ENCODE results near the gene NCOA7. TPM values are rescaled to one million over a fixed set of nuclear protein-coding genes. Genes with fewer than 3 reads are reported as not detected.
"Not testable (repeated sequence)": the region's sequence is repeated elsewhere in the genome, so short reads cannot be mapped to it uniquely, and the experiment has no call there.

NCOA7 gene
- total RNA-seq, 1 donor = 14.8 TPM

- H3K4me3 ChIP-seq (ENCODE audit: low read length) = no peak overlapping the region
- H3K9me3 ChIP-seq (ENCODE audit: low read depth, low read length) = no peaks in the 10 kb centered on the region
- peaks cover 9% of the 10 kb centered on the region for H3K4me1 ChIP-seq (ENCODE audit: insufficient read depth, low read length)
- no peaks in the 10 kb centered on the region for H3K27me3 ChIP-seq (ENCODE audit: insufficient read depth, low read length)
These were observed 173.1 kb downstream of the NCOA7 start for GRCh38 chr6:125963817-125964216.

GRCh38 chr6:125966569-125966968, 175.8 kb downstream of the NCOA7 start:
- H3K9me3 ChIP-seq (ENCODE audit: low read depth, low read length) = no peaks in the 10 kb centered on the region
- no peaks in the 10 kb centered on the region for H3K4me1 ChIP-seq (ENCODE audit: insufficient read depth, low read length)
- H3K4me3 ChIP-seq (ENCODE audit: low read length) = no peak overlapping the region
- H3K27me3 ChIP-seq (ENCODE audit: insufficient read depth, low read length) = no peaks in the 10 kb centered on the region

DNA sequence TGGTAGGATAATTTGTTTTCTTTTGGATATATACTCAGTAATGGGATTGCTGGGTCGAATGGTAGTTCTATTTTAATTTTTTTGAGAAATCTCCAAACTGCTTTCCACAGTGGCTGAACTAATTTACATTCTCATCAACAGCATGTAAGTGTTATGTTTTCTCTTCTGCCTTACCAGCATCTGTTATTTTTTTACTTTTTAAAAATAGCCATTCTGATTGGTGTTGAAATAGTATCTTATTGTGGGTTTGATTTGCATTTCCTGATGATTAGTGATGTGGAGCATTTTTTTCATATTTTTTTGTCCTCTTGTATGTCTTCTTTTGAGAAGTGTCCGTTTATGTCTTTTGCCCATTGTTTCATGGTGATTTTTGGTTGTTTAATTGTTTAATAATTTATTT, 177.7 kb downstream of the NCOA7 start:
- Histone ChIP-seq H3K27me3 (ENCODE audit: insufficient read depth, low read length) (no peaks in the 10 kb centered on the region), H3K9me3 (ENCODE audit: low read depth, low read length) (no peaks in the 10 kb centered on the region)

DNA sequence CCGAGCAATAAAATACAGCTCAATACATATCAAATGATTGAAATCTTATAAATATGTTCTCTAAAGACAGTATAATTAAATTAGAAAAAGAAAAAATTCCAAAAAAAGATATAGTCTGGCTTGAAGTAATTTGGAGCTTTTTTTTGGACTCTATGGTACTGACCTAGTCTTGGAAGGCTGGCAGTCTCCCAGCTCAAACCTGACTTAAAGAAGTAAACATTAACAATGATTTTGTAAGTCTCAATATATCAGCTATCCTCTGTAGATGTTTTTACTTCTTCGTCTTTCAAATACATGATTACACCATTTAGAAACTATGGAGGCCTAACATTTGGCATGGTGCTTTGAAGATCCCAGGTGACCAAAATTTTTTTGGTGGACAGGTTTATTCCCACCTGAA, 180.0 kb downstream of the NCOA7 start:
- H3K27me3 ChIP-seq (ENCODE audit: insufficient read depth, low read length) = no peaks in the 10 kb centered on the region
- no peak overlapping the region for H3K4me3 ChIP-seq (ENCODE audit: low read length)
- H3K9me3 ChIP-seq (ENCODE audit: low read depth, low read length) = no peaks in the 10 kb centered on the region
- H3K4me1 ChIP-seq (ENCODE audit: insufficient read depth, low read length) = no peaks in the 10 kb centered on the region

More for the DNA sequence above, 177.7 kb downstream of the NCOA7 start:
- Histone ChIP-seq H3K4me1 (ENCODE audit: insufficient read depth, low read length) (no peaks in the 10 kb centered on the region), H3K4me3 (ENCODE audit: low read length) (no peak overlapping the region)

DNA sequence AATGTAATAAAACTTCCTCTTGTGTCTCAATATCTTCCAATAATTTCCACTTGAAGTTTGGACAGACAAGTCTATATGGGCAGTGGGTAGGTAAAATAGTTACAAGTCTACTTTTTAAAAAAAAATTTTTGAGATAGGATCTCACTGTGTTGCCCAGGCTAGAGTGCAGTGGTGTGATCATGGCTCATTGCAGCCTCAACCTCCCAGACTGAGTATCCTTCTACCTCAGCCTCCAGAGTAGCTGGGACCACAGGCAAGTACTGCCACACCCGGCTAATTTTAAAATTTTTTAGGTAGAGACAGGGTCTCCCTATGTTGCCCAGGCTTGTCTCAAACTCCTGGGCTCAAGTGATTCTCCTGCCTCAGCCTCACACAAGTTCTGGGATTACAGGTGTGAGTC, 181.7 kb downstream of the NCOA7 start:
- H3K9me3 ChIP-seq (ENCODE audit: low read depth, low read length); H3K4me3 ChIP-seq (ENCODE audit: low read length); H3K27me3 ChIP-seq (ENCODE audit: insufficient read depth, low read length); H3K4me1 ChIP-seq (ENCODE audit: insufficient read depth, low read length): not testable (repeated sequence)

DNA sequence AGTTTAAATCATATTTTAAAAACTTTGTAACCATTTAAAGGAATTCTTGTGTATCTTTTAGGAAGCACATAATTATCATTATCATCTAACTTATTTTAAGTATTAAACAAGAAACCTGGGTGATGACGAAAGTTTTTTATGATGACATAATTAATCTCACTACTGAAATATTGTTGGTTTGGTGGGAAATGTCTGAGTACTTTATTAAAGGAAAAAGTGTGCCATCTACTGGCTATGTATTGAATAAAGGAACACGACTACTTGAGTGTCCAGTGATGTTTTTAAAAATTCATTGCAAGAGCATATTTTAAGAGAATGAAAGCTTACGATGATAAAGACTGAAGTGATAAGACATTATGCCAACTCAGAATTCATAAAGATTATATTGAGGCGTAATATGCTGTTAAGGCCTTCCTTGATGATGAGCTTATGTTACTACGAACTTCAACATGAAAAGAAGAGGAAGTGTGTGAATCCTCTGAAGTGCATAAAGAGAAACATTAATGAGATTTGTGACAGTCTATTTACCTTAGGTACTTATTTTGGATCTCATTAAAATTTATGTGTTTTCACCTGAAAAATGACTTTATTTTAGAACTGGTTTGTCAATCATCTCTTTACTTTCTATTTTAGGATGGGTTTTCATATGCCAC, 183.6 kb downstream of the NCOA7 start:
- H3K4me1 ChIP-seq (ENCODE audit: insufficient read depth, low read length) = no peaks in the 10 kb centered on the region
- no peaks in the 10 kb centered on the region for H3K9me3 ChIP-seq (ENCODE audit: low read depth, low read length)
- no peak overlapping the region for H3K4me3 ChIP-seq (ENCODE audit: low read length)
- H3K27me3 ChIP-seq (ENCODE audit: insufficient read depth, low read length) = no peaks in the 10 kb centered on the region

DNA sequence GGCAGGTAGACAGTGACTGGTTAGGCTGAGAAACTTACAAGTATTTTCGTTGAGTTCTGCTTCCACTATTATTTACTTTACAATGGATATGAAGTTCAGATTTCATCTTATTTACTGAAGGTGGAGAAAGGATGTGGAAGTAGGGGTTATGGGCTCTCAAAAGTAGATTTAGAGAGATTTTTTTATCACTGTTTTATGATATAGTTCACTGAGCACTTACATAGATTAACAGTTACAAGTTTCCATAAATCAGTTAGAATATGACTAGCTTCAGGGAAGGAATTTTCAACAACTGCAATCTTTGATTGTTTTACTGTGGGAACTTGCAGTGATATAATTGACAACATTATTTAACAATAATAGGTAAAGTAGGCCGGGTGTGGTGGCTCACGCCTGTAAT, 188.3 kb downstream of the NCOA7 start:
- H3K27me3 ChIP-seq (ENCODE audit: insufficient read depth, low read length) = no peaks in the 10 kb centered on the region
- H3K9me3 ChIP-seq (ENCODE audit: low read depth, low read length) = no peaks in the 10 kb centered on the region
- no peak overlapping the region for H3K4me3 ChIP-seq (ENCODE audit: low read length)
- H3K4me1 ChIP-seq (ENCODE audit: insufficient read depth, low read length) = no peaks in the 10 kb centered on the region

Other genes with a start within 250 kb of the NCOA7 start
- 0.10 TPM for gene HEY2, start 41.3 kb upstream of the NCOA7 start, total RNA-seq
- gene HINT3, start 165.8 kb downstream of the NCOA7 start, total RNA-seq = 22.5 TPM
- 35.2 TPM for gene TRMT11, start 195.6 kb downstream of the NCOA7 start, total RNA-seq